Fibroblast of peridontal ligament (primary cell): ENCODE results near the gene TFF3.

Experiments used
- DNase-seq: peaks from one replicate; pipeline ENCODE4 v3.0.0-alpha.2; 2010; ENCODE audit errors: extremely low read depth

TFF3 gene

GRCh38 chr21:42289926-42290325 lies 25.3 kb downstream of the TFF3 start:
- no peak for DNase-seq

- no peak for DNase-seq
Measured at GRCh38 chr21:42288962-42289361, 26.2 kb downstream of the TFF3 start.

- DNase-seq: no peak
Measured at GRCh38 chr21:42287193-42288083, 27.8 kb downstream of the TFF3 start.

GRCh38 chr21:42286416-42286815 lies 28.8 kb downstream of the TFF3 start:
- no peak for DNase-seq

GRCh38 chr21:42285569-42286245 lies 29.5 kb downstream of the TFF3 start:
- no peak for DNase-seq

GRCh38 chr21:42282715-42283114 lies 32.5 kb downstream of the TFF3 start:
- no peak for DNase-seq

GRCh38 chr21:42282021-42282420 lies 33.2 kb downstream of the TFF3 start:
- DNase-seq: no peak

- no peak for DNase-seq
Measured at GRCh38 chr21:42281181-42281680, 34.0 kb downstream of the TFF3 start.

- no peak for DNase-seq
Measured at GRCh38 chr21:42280356-42281180, 34.6 kb downstream of the TFF3 start.

- no peak for DNase-seq
Measured at GRCh38 chr21:42279888-42280287, 35.3 kb downstream of the TFF3 start.

- no peak for DNase-seq
Measured at GRCh38 chr21:42279341-42279871, 35.8 kb downstream of the TFF3 start.

GRCh38 chr21:42278451-42279149 lies 36.6 kb downstream of the TFF3 start:
- no peak for DNase-seq

GRCh38 chr21:42277593-42277992 lies 37.6 kb downstream of the TFF3 start:
- no peak for DNase-seq

- no peak for DNase-seq
Measured at GRCh38 chr21:42276526-42277154, 38.6 kb downstream of the TFF3 start.

GRCh38 chr21:42276076-42276475 lies 39.1 kb downstream of the TFF3 start:
- DNase-seq: no peak

- no peak for DNase-seq
Measured at GRCh38 chr21:42272984-42273600, 42.1 kb downstream of the TFF3 start.

GRCh38 chr21:42272109-42272962 lies 42.9 kb downstream of the TFF3 start:
- no peak for DNase-seq

- no peak for DNase-seq
Measured at GRCh38 chr21:42271065-42271464, 44.1 kb downstream of the TFF3 start.

- no peak for DNase-seq
Measured at GRCh38 chr21:42269386-42269785, 45.8 kb downstream of the TFF3 start.
